Measurements from ENCODE around the gene EEF2K. TPM values are rescaled to one million over a fixed set of nuclear protein-coding genes. Genes with fewer than 3 reads are reported as not detected.
"Not testable (repeated sequence)": the region's sequence is repeated elsewhere in the genome, so short reads cannot be mapped to it uniquely, and the experiment has no call there.

Gene EEF2K
- total RNA-seq, 1 donor, result 34.2 TPM

- DNase-seq (ENCODE audit: low read depth in 2 of 3, low spot score in 2 of 3), result no peak
Observed at GRCh38 chr16:22207715-22208360, 1.8 kb downstream of the EEF2K start.

- no peak for DNase-seq (ENCODE audit: low read depth in 2 of 3, low spot score in 2 of 3)
Observed at GRCh38 chr16:22210285-22210684, 4.2 kb downstream of the EEF2K start.

GRCh38 chr16:22210854-22211253 lies 4.8 kb downstream of the EEF2K start:
- DNase-seq (ENCODE audit: low read depth in 2 of 3, low spot score in 2 of 3), result no peak

- no peak for DNase-seq (ENCODE audit: low read depth in 2 of 3, low spot score in 2 of 3)
Observed at GRCh38 chr16:22213236-22213635, 7.2 kb downstream of the EEF2K start.

- DNase-seq (ENCODE audit: low read depth in 2 of 3, low spot score in 2 of 3), result no peak
Observed at GRCh38 chr16:22213801-22214200, 7.7 kb downstream of the EEF2K start.

GRCh38 chr16:22214402-22214801 lies 8.3 kb downstream of the EEF2K start:
- DNase-seq (ENCODE audit: low read depth in 2 of 3, low spot score in 2 of 3), result no peak

GRCh38 chr16:22214889-22215288 lies 8.8 kb downstream of the EEF2K start:
- DNase-seq (ENCODE audit: low read depth in 2 of 3, low spot score in 2 of 3), result no peak

- peak in 2 of 3 donors; percentile 79 to 91 for DNase-seq (ENCODE audit: low read depth in 2 of 3, low spot score in 2 of 3)
Observed at GRCh38 chr16:22216191-22216831, 10.2 kb downstream of the EEF2K start.

- not testable (repeated sequence) for DNase-seq (ENCODE audit: low read depth in 2 of 3, low spot score in 2 of 3)
Observed at GRCh38 chr16:22216832-22217225, 10.8 kb downstream of the EEF2K start.

- DNase-seq (ENCODE audit: low read depth in 2 of 3, low spot score in 2 of 3), result no peak
Observed at GRCh38 chr16:22217890-22218730, 12.0 kb downstream of the EEF2K start.

GRCh38 chr16:22219389-22220068 lies 13.5 kb downstream of the EEF2K start:
- no peak for DNase-seq (ENCODE audit: low read depth in 2 of 3, low spot score in 2 of 3)

- DNase-seq (ENCODE audit: low read depth in 2 of 3, low spot score in 2 of 3), result no peak
Observed at GRCh38 chr16:22220069-22220440, 14.0 kb downstream of the EEF2K start.

GRCh38 chr16:22220714-22221113 lies 14.6 kb downstream of the EEF2K start:
- DNase-seq (ENCODE audit: low read depth in 2 of 3, low spot score in 2 of 3), result no peak

GRCh38 chr16:22222006-22222405 lies 15.9 kb downstream of the EEF2K start:
- no peak for DNase-seq (ENCODE audit: low read depth in 2 of 3, low spot score in 2 of 3)

- DNase-seq (ENCODE audit: low read depth in 2 of 3, low spot score in 2 of 3), result no peak
Observed at GRCh38 chr16:22222998-22223397, 16.9 kb downstream of the EEF2K start.

GRCh38 chr16:22225060-22225459 lies 19.0 kb downstream of the EEF2K start:
- no peak for DNase-seq (ENCODE audit: low read depth in 2 of 3, low spot score in 2 of 3)

- DNase-seq (ENCODE audit: low read depth in 2 of 3, low spot score in 2 of 3), result no peak
Observed at GRCh38 chr16:22229889-22230288, 23.8 kb downstream of the EEF2K start.

- no peak for DNase-seq (ENCODE audit: low read depth in 2 of 3, low spot score in 2 of 3)
Observed at GRCh38 chr16:22232277-22233036, 26.4 kb downstream of the EEF2K start.

- no peak for DNase-seq (ENCODE audit: low read depth in 2 of 3, low spot score in 2 of 3)
Observed at GRCh38 chr16:22233037-22233372, 26.9 kb downstream of the EEF2K start.

All from hematopoietic multipotent progenitor cell (in vitro differentiated cells).